ENCODE data around the gene LRRC10B. TPM values are rescaled to one million over a fixed set of nuclear protein-coding genes. Genes with fewer than 3 reads are reported as not detected.

Gene LRRC10B
- total RNA-seq, 1 experiment from 2014 or later, result 1.1 TPM

DNA sequence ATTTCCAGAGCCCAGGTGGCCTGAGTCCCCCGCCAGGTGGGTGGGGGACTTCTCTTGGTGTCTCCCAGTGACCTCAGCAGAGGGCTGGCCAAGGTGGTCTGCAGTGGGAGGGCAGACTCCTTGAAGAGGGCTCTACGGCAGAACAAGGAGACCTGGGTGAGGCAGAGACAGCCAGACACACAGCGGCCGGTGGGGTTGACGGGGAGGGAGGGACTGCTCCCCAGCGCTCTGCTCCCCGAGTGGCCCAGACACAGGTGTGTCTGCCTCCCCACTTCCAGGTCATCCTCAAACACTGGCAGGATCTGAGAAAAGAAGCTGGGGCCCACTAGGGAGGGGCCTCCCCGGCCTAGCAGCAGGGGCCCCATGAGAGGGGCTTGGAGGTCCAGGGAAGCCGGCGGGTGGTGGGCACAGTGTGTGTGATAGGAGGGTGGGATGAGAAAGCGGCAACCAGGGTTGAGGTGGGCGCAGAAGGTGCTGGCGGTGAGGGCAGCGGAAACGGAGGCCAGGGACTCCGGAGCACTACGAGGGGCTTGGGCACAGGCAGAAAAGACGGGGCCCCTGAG lies 42.2 kb downstream of the LRRC10B start:
- Histone ChIP-seq H3K79me2 (ENCODE audit: low read depth) (no peaks in the 10 kb centered on the region), H3K4me2 (no peak overlapping the region), H3K9me2 (ENCODE audit: insufficient read depth) (no peaks in the 10 kb centered on the region), H3K27ac (no peak overlapping the region), H2AFZ (no peak overlapping the region), H4K20me1 (ENCODE audit: insufficient read depth) (peaks cover 6% of the 10 kb centered on the region; the same call in 1 of the 2 replicates), H3K4me1 (replicated peaks; ENCODE audit: insufficient read depth) (no peaks in the 10 kb centered on the region), H3K9me3 (ENCODE audit: insufficient read depth, low read depth) (no peaks in the 10 kb centered on the region), H3K36me3 (ENCODE audit: low read depth) (no peaks in the 10 kb centered on the region), H3K27me3 (ENCODE audit: insufficient read depth, low read depth) (peaks cover 24% of the 10 kb centered on the region), H3F3A (ENCODE audit: insufficient read depth, low read depth) (no peaks in the 10 kb centered on the region), H3K4me3 (no peak overlapping the region)
- intact Hi-C loops (cut with micrococcal nuclease; ENCODE audit: unreplicated experiment), result no loop called here
- CTCF ChIA-PET, result no interaction called here
- POLR2A ChIA-PET (ENCODE audit: unreplicated experiment), result no interaction called here
- BruUV-seq (replicated peaks), result no TSS peak
- TF ChIP-seq, protein P1, sequence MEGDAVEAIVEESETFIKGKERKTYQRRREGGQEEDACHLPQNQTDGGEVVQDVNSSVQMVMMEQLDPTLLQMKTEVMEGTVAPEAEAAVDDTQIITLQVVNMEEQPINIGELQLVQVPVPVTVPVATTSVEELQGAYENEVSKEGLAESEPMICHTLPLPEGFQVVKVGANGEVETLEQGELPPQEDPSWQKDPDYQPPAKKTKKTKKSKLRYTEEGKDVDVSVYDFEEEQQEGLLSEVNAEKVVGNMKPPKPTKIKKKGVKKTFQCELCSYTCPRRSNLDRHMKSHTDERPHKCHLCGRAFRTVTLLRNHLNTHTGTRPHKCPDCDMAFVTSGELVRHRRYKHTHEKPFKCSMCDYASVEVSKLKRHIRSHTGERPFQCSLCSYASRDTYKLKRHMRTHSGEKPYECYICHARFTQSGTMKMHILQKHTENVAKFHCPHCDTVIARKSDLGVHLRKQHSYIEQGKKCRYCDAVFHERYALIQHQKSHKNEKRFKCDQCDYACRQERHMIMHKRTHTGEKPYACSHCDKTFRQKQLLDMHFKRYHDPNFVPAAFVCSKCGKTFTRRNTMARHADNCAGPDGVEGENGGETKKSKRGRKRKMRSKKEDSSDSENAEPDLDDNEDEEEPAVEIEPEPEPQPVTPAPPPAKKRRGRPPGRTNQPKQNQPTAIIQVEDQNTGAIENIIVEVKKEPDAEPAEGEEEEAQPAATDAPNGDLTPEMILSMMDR (conservative IDR thresholded peaks at IDR 0.05), result no peak
- TF ChIP-seq EZH2 (IDR thresholded peaks at IDR 0.05; ENCODE audit: low read depth), result no peak
- no peak for DNase-seq

DNA sequence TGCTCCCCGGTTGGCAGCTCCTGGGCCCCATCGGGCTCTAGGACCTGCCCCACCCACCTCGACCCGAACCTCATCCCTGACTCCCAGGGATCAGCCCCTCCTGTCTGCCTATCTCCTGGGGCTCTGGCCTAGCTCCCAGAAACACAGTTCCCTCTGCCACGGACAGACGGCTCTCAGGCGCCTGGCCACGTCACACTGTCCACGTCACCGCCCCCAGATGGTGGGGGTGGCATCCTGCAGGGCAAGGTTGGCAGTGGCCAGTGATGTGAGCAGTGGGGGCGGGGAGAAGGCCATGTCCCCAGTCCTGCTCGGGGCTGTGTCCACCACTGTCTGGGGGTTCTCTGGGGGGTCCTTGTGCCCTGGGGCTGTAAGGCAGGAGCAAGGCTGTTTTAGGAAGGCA lies 43.1 kb downstream of the LRRC10B start:
- Histone ChIP-seq H3F3A (ENCODE audit: insufficient read depth, low read depth) (no peaks in the 10 kb centered on the region), H3K9me3 (ENCODE audit: insufficient read depth, low read depth) (no peaks in the 10 kb centered on the region), H2AFZ (no peak overlapping the region), H3K79me2 (ENCODE audit: low read depth) (no peaks in the 10 kb centered on the region), H3K27me3 (ENCODE audit: insufficient read depth, low read depth) (peaks cover 29% of the 10 kb centered on the region), H3K36me3 (ENCODE audit: low read depth) (no peaks in the 10 kb centered on the region), H3K9me2 (ENCODE audit: insufficient read depth) (no peaks in the 10 kb centered on the region), H3K27ac (no peak overlapping the region), H3K4me2 (no peak overlapping the region), H4K20me1 (ENCODE audit: insufficient read depth) (peaks cover 6% of the 10 kb centered on the region; the same call in 1 of the 2 replicates), H3K4me3 (no peak overlapping the region), H3K4me1 (replicated peaks; ENCODE audit: insufficient read depth) (no peaks in the 10 kb centered on the region)
- peak in 1 of 2 experiments; percentile 58 for DNase-seq
- intact Hi-C loops (cut with micrococcal nuclease; ENCODE audit: unreplicated experiment), result no loop called here
- no TSS peak for BruUV-seq (replicated peaks)
- ChIA-PET CTCF (no interaction called here), POLR2A (ENCODE audit: unreplicated experiment) (no interaction called here)
- TF ChIP-seq, protein P1 (conservative IDR thresholded peaks at IDR 0.05), result 0 out of 2 replicates have a peak, but pooled peaks have one; percentile 15
- no peak for TF ChIP-seq EZH2 (IDR thresholded peaks at IDR 0.05; ENCODE audit: low read depth)

DNA sequence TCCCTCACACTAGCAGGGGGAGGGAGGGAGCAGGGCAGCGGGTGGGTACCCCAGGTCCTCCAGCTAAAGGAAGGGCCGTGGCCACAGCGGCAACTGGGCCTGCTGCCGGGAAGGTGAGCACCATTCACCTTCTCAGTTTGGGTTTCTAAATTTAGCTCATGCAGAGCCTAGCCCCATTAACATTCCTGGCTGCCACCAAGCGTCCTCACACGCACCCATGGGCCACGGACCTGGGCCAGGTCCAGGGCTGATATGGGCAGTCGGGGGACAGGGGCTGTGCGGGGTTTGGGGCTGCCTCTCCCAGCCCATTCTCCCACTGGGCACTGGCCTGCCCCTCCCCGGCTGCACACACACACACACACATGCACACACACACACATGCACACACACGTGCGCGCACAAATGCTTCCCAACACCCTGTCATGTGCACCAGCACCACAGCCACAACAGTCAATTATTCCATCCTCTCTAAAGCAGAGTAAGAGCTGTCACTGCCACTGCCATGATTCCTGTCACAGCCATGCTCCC lies 43.6 kb downstream of the LRRC10B start:
- H3K79me2 ChIP-seq (ENCODE audit: low read depth), result no peaks in the 10 kb centered on the region
- H3K4me1 ChIP-seq (replicated peaks; ENCODE audit: insufficient read depth), result no peaks in the 10 kb centered on the region
- BruUV-seq (replicated peaks), result no TSS peak
- no peaks in the 10 kb centered on the region for H3K9me2 ChIP-seq (ENCODE audit: insufficient read depth)
- H4K20me1 ChIP-seq (ENCODE audit: insufficient read depth), result peaks cover 6% of the 10 kb centered on the region; the same call in 1 of the 2 replicates
- ChIA-PET CTCF (no interaction called here), POLR2A (ENCODE audit: unreplicated experiment) (no interaction called here)
- no peak overlapping the region for H3K27ac ChIP-seq
- no peak overlapping the region for H2AFZ ChIP-seq
- H3K36me3 ChIP-seq (ENCODE audit: low read depth), result no peaks in the 10 kb centered on the region
- intact Hi-C loops (cut with micrococcal nuclease; ENCODE audit: unreplicated experiment), result no loop called here
- H3K4me2 ChIP-seq, result no peak overlapping the region
- no peak for DNase-seq
- no peaks in the 10 kb centered on the region for H3F3A ChIP-seq (ENCODE audit: insufficient read depth, low read depth)
- H3K27me3 ChIP-seq (ENCODE audit: insufficient read depth, low read depth), result peaks cover 29% of the 10 kb centered on the region
- no peak for TF ChIP-seq EZH2 (IDR thresholded peaks at IDR 0.05; ENCODE audit: low read depth)
- TF ChIP-seq, protein P1 (conservative IDR thresholded peaks at IDR 0.05), result no peak
- no peak overlapping the region for H3K4me3 ChIP-seq
- H3K9me3 ChIP-seq (ENCODE audit: insufficient read depth, low read depth), result no peaks in the 10 kb centered on the region

All from PC-9 (cell line).